HFFc6 (cell line): Measurements from ENCODE around the gene ERGIC3. TPM values are rescaled to one million over a fixed set of nuclear protein-coding genes. Genes with fewer than 3 reads are reported as not detected.

ENCODE experiments used
- DNase-seq: peaks from one replicate; pipeline ENCODE4 v3.0.0-alpha.2; 2018
- H3K27ac Mint-ChIP-seq: 2 replicates; pipeline ENCODE4 v1.8.0; 2020; ENCODE audit warnings: mild to moderate bottlenecking, mixed read lengths
- H3K27me3 Mint-ChIP-seq: 2 replicates; pipeline ENCODE4 v1.8.0; 2021; ENCODE audit warnings: mild to moderate bottlenecking, moderate library complexity, mixed read lengths; ENCODE audit not compliant: insufficient read depth
- H3K36me3 Mint-ChIP-seq: 2 replicates; pipeline ENCODE4 v1.8.0; 2021; ENCODE audit warnings: low read depth, mixed read lengths
- H3K4me1 Mint-ChIP-seq: 2 replicates; pipeline ENCODE4 v1.8.0; 2020; ENCODE audit warnings: low read depth, mixed read lengths
- H3K4me3 Mint-ChIP-seq: 2 replicates; pipeline ENCODE4 v1.8.0; 2020; ENCODE audit warnings: mild to moderate bottlenecking, moderate library complexity, mixed read lengths
- H3K9me3 Mint-ChIP-seq: 2 replicates; pipeline ENCODE4 v1.8.0; 2020; ENCODE audit warnings: mild to moderate bottlenecking, mixed read lengths
- total RNA-seq, 6 experiments: library from RNA; stranded (reverse); fragmentation: NEBNext Ultra II Directional; extraction: Animal tissue kit (Norgen Biotek cat#: 25700); gene quantifications; 2 replicates in 1 of 6; 3 replicates in 5 of 6; pipeline ENCODE4 v1.2.3, GENCODE V29; 2021
- TF ChIP-seq, protein P1 (sequence below): fragments of 200-600 bp; sonication (generic); IDR thresholded peaks from 2 replicates; pipeline ENCODE4 v1.5.0; 2021; ENCODE audit warnings: antibody characterized with exemption, mild to moderate bottlenecking

The ERGIC3 gene
- total RNA-seq, 6 experiments from 2014 or later = 231 to 275 (median 239) TPM

DNA sequence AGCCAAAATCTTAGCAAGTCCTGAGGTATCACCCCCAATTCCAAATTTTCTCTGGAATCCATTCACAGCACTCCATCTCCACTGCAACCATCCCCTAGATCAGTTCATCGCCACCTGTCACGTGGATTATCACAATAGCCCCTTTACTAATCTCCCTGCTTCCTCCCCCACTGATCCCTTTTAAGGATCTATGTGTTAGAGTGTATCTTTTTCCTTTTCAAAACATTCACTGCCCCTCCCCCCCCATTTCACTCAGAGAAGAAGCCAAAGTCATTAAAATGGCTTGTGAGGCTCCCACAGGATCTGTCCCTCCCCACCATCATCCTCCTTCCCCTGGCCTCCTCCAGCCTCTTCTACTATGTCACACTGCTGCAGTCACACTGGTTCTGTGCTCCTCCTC, 55.3 kb downstream of the ERGIC3 start:
- Mint-ChIP-seq H3K4me3 (no peak overlapping the region), H3K27me3 (peaks cover 30% of the 10 kb centered on the region), H3K9me3 (no peaks in the 10 kb centered on the region), H3K27ac (no peak overlapping the region), H3K36me3 (no peaks in the 10 kb centered on the region), H3K4me1 (no peaks in the 10 kb centered on the region)
- DNase-seq = no peak
- TF ChIP-seq, protein P1, sequence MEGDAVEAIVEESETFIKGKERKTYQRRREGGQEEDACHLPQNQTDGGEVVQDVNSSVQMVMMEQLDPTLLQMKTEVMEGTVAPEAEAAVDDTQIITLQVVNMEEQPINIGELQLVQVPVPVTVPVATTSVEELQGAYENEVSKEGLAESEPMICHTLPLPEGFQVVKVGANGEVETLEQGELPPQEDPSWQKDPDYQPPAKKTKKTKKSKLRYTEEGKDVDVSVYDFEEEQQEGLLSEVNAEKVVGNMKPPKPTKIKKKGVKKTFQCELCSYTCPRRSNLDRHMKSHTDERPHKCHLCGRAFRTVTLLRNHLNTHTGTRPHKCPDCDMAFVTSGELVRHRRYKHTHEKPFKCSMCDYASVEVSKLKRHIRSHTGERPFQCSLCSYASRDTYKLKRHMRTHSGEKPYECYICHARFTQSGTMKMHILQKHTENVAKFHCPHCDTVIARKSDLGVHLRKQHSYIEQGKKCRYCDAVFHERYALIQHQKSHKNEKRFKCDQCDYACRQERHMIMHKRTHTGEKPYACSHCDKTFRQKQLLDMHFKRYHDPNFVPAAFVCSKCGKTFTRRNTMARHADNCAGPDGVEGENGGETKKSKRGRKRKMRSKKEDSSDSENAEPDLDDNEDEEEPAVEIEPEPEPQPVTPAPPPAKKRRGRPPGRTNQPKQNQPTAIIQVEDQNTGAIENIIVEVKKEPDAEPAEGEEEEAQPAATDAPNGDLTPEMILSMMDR = no peak

DNA sequence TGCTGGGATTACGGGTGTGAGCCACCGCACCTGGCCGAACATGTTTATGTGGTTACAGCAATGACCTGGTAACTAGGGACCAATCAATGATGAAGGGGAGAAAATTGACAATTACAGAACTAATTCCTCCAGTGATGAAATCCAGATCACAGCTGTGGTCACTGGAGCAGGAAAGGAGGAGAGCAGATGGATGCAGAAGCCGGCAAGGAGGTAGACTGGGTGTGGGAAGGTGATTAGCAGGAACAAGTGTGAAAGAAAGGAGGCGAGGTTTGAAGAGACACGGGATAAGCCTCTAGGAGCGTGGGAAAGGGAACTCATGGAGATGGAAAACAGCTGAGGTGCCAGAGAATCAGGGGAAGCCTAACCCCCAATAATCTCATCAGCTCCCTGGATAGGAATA, 56.6 kb downstream of the ERGIC3 start:
- DNase-seq = no peak
- no peaks in the 10 kb centered on the region for H3K36me3 Mint-ChIP-seq
- H3K9me3 Mint-ChIP-seq = no peaks in the 10 kb centered on the region
- H3K27me3 Mint-ChIP-seq = peaks cover 36% of the 10 kb centered on the region
- TF ChIP-seq, protein P1 = no peak
- H3K4me1 Mint-ChIP-seq = no peaks in the 10 kb centered on the region
- no peak overlapping the region for H3K27ac Mint-ChIP-seq
- no peak overlapping the region for H3K4me3 Mint-ChIP-seq

DNA sequence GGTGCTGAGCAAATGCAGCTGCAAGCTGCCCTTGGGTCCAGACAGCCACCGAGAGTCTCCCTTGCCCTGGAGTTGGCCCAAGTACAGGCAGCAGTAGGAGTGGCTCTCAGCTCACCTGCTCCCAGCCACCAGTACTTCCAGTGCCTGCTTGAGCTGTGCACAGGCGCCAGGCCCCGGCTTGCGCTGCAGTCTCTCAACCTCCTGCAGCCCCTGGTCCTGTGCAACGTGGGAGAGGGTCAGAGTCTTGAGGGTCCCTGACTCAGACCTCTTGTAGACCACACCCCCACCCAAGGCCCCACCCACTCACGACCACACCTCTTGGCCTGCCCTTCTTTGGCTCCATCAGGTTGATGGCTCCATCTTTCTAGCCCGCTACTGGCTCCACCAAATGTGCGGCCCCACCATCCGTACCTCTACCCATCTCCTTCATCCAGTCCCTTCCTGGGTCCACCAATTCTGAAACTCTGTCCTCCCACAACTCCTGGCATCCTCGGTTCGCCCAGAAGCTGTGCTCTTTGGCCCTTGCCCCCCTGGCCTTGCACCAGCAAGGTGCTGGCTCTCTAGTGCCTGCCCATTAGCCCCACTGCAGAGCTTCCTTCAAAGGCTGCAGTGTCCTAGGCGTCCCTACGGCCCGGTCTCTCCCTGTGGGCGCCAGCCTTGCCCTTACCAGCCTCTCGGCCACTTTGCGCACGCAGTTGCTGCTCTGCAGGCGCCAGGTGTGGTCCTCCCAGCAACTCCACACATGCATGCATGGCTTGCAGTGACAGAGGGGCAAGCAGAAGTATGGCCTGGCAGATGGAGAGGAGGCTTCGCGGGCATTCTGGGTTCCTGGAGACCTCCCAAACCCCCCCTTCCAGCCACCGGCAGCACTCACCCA, 57.3 kb downstream of the ERGIC3 start:
- Mint-ChIP-seq H3K27me3 (peaks cover 39% of the 10 kb centered on the region), H3K4me1 (no peaks in the 10 kb centered on the region), H3K27ac (no peak overlapping the region), H3K9me3 (no peaks in the 10 kb centered on the region), H3K36me3 (no peaks in the 10 kb centered on the region), H3K4me3 (no peak overlapping the region)
- TF ChIP-seq, protein P1 = no peak
- no peak for DNase-seq

- Mint-ChIP-seq H3K27me3 (peaks cover 38% of the 10 kb centered on the region), H3K27ac (no peak overlapping the region), H3K4me3 (no peak overlapping the region), H3K36me3 (no peaks in the 10 kb centered on the region), H3K9me3 (no peaks in the 10 kb centered on the region), H3K4me1 (no peaks in the 10 kb centered on the region)
- TF ChIP-seq, protein P1 = no peak
- no peak for DNase-seq
Measured at GRCh38 chr20:35599776-35600120, 57.9 kb downstream of the ERGIC3 start.

- H3K9me3 Mint-ChIP-seq = no peaks in the 10 kb centered on the region
- TF ChIP-seq, protein P1 = no peak
- H3K27ac Mint-ChIP-seq = no peak overlapping the region
- H3K36me3 Mint-ChIP-seq = no peaks in the 10 kb centered on the region
- no peaks in the 10 kb centered on the region for H3K4me1 Mint-ChIP-seq
- H3K27me3 Mint-ChIP-seq = peaks cover 40% of the 10 kb centered on the region
- DNase-seq = no peak
- H3K4me3 Mint-ChIP-seq = peak overlapping the region; percentile 74; the same call in 1 of the 2 replicates
Measured at GRCh38 chr20:35600176-35600992, 58.5 kb downstream of the ERGIC3 start.
